ENCODE results near the gene ARFIP1.
"Not testable (repeated sequence)": the region's sequence is repeated elsewhere in the genome, so short reads cannot be mapped to it uniquely, and the experiment has no call there.

The ARFIP1 gene

GRCh38 chr4:152779513-152780266, at the start of gene ARFIP1, which contains the start of gene TIGD4:
Gene ARFIP1 (plus strand): TSS chr4:152779954. CDS start chr4:152829634, 49,680 bp downstream.
Gene TIGD4 (minus strand): TSS chr4:152779730. CDS start chr4:152771004, 8,726 bp downstream.
- DNase-seq (ENCODE audit: low read depth in 2 of 2): peak; percentile 91 to 94

- no peak for DNase-seq (ENCODE audit: low read depth in 2 of 2)
These were observed 47.8 kb upstream of the ARFIP1 start for GRCh38 chr4:152731997-152732396.

- DNase-seq (ENCODE audit: low read depth in 2 of 2): no peak
These were observed 45.6 kb upstream of the ARFIP1 start for GRCh38 chr4:152734015-152734698.

- DNase-seq (ENCODE audit: low read depth in 2 of 2): no peak
These were observed 45.1 kb upstream of the ARFIP1 start for GRCh38 chr4:152734699-152735050.

GRCh38 chr4:152735396-152735859, 44.3 kb upstream of the ARFIP1 start:
- no peak for DNase-seq (ENCODE audit: low read depth in 2 of 2)

- no peak for DNase-seq (ENCODE audit: low read depth in 2 of 2)
These were observed 43.8 kb upstream of the ARFIP1 start for GRCh38 chr4:152735906-152736305.

GRCh38 chr4:152738827-152739226, 40.9 kb upstream of the ARFIP1 start:
- DNase-seq (ENCODE audit: low read depth in 2 of 2): no peak

GRCh38 chr4:152747444-152747843, 32.3 kb upstream of the ARFIP1 start:
- no peak for DNase-seq (ENCODE audit: low read depth in 2 of 2)

- no peak for DNase-seq (ENCODE audit: low read depth in 2 of 2)
These were observed 31.1 kb upstream of the ARFIP1 start for GRCh38 chr4:152748619-152749018.

GRCh38 chr4:152763796-152764195, 16.0 kb upstream of the ARFIP1 start:
- no peak for DNase-seq (ENCODE audit: low read depth in 2 of 2)

GRCh38 chr4:152765069-152765737, 14.6 kb upstream of the ARFIP1 start:
- not testable (repeated sequence) for DNase-seq (ENCODE audit: low read depth in 2 of 2)

GRCh38 chr4:152771741-152772533, 7.8 kb upstream of the ARFIP1 start:
- no peak for DNase-seq (ENCODE audit: low read depth in 2 of 2)

GRCh38 chr4:152773339-152773738, 6.4 kb upstream of the ARFIP1 start:
- no peak for DNase-seq (ENCODE audit: low read depth in 2 of 2)

- no peak for DNase-seq (ENCODE audit: low read depth in 2 of 2)
These were observed 5.8 kb upstream of the ARFIP1 start for GRCh38 chr4:152773953-152774352.

GRCh38 chr4:152776352-152776751, 3.4 kb upstream of the ARFIP1 start:
- DNase-seq (ENCODE audit: low read depth in 2 of 2): no peak

GRCh38 chr4:152777488-152777887, 2.3 kb upstream of the ARFIP1 start:
- DNase-seq (ENCODE audit: low read depth in 2 of 2): no peak

- DNase-seq (ENCODE audit: low read depth in 2 of 2): peak in 1 of 2 experiments; percentile 6
These were observed 870 bp upstream of the ARFIP1 start for GRCh38 chr4:152778656-152779512.

- DNase-seq (ENCODE audit: low read depth in 2 of 2): peak in 1 of 2 experiments; percentile 41
These were observed 569 bp downstream of the ARFIP1 start for GRCh38 chr4:152780267-152780778.

- DNase-seq (ENCODE audit: low read depth in 2 of 2): no peak
These were observed 5.0 kb downstream of the ARFIP1 start for GRCh38 chr4:152784490-152785350.
